Naive thymus-derived CD4-positive, alpha-beta T cell (primary cell): ENCODE measurements around the gene MRTFB. TPM values are rescaled to one million over a fixed set of nuclear protein-coding genes. Genes with fewer than 3 reads are reported as not detected.

ENCODE experiments used
- ATAC-seq: fragments of 150-1000 bp; cut with Tn5 transposase; 2 replicates; pipeline ENCODE4 v1.10.0; 2021; ENCODE audit warnings: mild to moderate bottlenecking, moderate library complexity
- CTCF ChIA-PET: fragments of 350-600 bp; sonication (Branson Sonifier 250); formaldehyde crosslinking; loops from one replicate; lab custom pipeline; 2021; ENCODE audit warnings: antibody characterized with exemption; lab: Charles Lee
- POLR2A ChIA-PET: fragments of 350-600 bp; sonication (Branson Sonifier 250); formaldehyde crosslinking; loops from one replicate; lab custom pipeline; 2021; ENCODE audit warnings: antibody characterized with exemption, inconsistent platforms; lab: Charles Lee
- DNase-seq, 9 donors: peaks; one replicate each; pipeline versions ENCODE4 v3.0.0 to v3.0.0-alpha.2; 2020 to 2022; ENCODE audit warnings: mixed read lengths in 1 of 9
- H3K27ac ChIP-seq: one replicate; pipeline ENCODE4 v1.7.0; 2013; ENCODE audit warnings: mild to moderate bottlenecking, low read depth, low read length, moderate library complexity
- H3K27me3 ChIP-seq, 2 donors: one replicate each; pipeline ENCODE4 v1.7.0; 2013; ENCODE audit warnings: low read length in 2 of 2, mild to moderate bottlenecking in 2 of 2, moderate library complexity in 2 of 2; ENCODE audit not compliant: control insufficient read depth in 2 of 2, insufficient read depth in 2 of 2
- H3K36me3 ChIP-seq, 3 experiments: 1 replicate in 2 of 3; 2 replicates in 1 of 3; pipeline ENCODE4 v1.7.0; 2013; ENCODE audit warnings: low read length in 3 of 3, mild to moderate bottlenecking in 3 of 3, moderate library complexity in 1 of 3; ENCODE audit not compliant: insufficient read depth in 3 of 3, control insufficient read depth in 2 of 3
- H3K4me1 ChIP-seq, 2 donors: one replicate each; pipeline ENCODE4 v1.7.0; 2013; ENCODE audit warnings: low read length in 2 of 2, mild to moderate bottlenecking in 2 of 2, moderate library complexity in 1 of 2; ENCODE audit not compliant: control insufficient read depth in 2 of 2, insufficient read depth in 2 of 2
- H3K4me3 ChIP-seq: 2 replicates; pipeline ENCODE4 v1.7.0; 2013; ENCODE audit warnings: mild to moderate bottlenecking, low read length
- H3K9me3 ChIP-seq, 3 experiments: 1 replicate in 2 of 3; 2 replicates in 1 of 3; pipeline ENCODE4 v1.7.0; 2013; ENCODE audit warnings: low read length in 3 of 3; ENCODE audit not compliant: control insufficient read depth in 2 of 3
- H3K27ac Mint-ChIP-seq, 9 donors: one replicate each; pipeline ENCODE4 v1.8.0; 2020 to 2022; ENCODE audit warnings: mixed read lengths in 9 of 9, mild to moderate bottlenecking in 8 of 9, moderate library complexity in 5 of 9, inconsistent platforms in 2 of 9
- H3K27me3 Mint-ChIP-seq, 5 donors: one replicate each; pipeline ENCODE4 v1.8.0; 2021 to 2022; ENCODE audit warnings: mixed read lengths in 5 of 5, mild to moderate bottlenecking in 1 of 5
- H3K36me3 Mint-ChIP-seq, 5 donors: one replicate each; pipeline ENCODE4 v1.8.0; 2020 to 2022; ENCODE audit warnings: mixed read lengths in 5 of 5, mild to moderate bottlenecking in 3 of 5, inconsistent platforms in 1 of 5
- H3K4me1 Mint-ChIP-seq, 7 donors: one replicate each; pipeline ENCODE4 v1.8.0; 2020 to 2022; ENCODE audit warnings: mixed read lengths in 7 of 7, mild to moderate bottlenecking in 3 of 7, inconsistent platforms in 1 of 7
- H3K4me3 Mint-ChIP-seq, 10 donors: one replicate each; pipeline ENCODE4 v1.8.0; 2020 to 2022; ENCODE audit warnings: mild to moderate bottlenecking in 10 of 10, mixed read lengths in 10 of 10, moderate library complexity in 6 of 10, inconsistent platforms in 2 of 10
- H3K9me3 Mint-ChIP-seq, 11 donors: one replicate each; pipeline ENCODE4 v1.8.0; 2020 to 2022; ENCODE audit warnings: mixed read lengths in 11 of 11, mild to moderate bottlenecking in 4 of 11, inconsistent platforms in 1 of 11, moderate library complexity in 1 of 11
- intact Hi-C, 2 donors: fragments of 100-400 bp; cut with micrococcal nuclease; formaldehyde crosslinking; loops; one replicate each; pipeline ENCODE4 v1.15.1; 2023
- polyA plus RNA-seq, 2 donors: library from polyadenylated mRNA; unstranded; fragments of 300-500 nt; fragmentation: Illumina TruSeq; gene quantifications; one replicate each; pipeline ENCODE4 v1.2.3, GENCODE V29; 2021
- total RNA-seq, 6 experiments: library from RNA in 5 of 6; stranded (reverse) in 5 of 6; gene quantifications; 1 replicate in 5 of 6; 2 replicates in 1 of 6; pipeline ENCODE4 v1.2.3 and lab custom pipeline; 2021 to 2026

Gene MRTFB
- total and polyA plus RNA-seq, 7 experiments from 2014 or later, result 9.1 to 33.2 (median 25.4) TPM

DNA sequence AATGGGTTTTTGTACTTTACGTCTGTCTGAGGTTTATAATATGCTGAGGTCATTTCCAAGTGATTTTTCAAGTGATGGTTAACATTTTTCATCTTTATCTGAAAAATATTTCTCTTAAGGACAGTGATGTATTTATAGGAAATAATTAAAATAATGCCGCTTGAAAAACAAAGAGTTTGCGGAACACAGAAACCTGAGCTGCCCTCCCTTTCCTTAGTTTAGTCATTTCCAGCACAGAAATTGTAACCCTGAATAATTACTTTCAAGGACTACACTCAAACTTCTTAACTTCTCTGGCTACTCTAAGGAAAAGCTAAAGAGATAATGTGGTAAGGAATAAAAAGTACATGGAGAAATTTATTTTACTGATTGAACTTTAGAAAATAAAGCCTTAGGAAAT lies 54.6 kb downstream of the MRTFB start:
- Histone ChIP-seq H3K4me3 (no peak overlapping the region), H3K27me3 (no peaks in the 10 kb centered on the region), H3K9me3 (no peaks in the 10 kb centered on the region), H3K4me1 (no peaks in the 10 kb centered on the region), H3K36me3 (no peaks in the 10 kb centered on the region), H3K27ac (no peak overlapping the region)
- H3K4me1 Mint-ChIP-seq, result peaks cover 0 to 37% (median 19%) of the 10 kb centered on the region in 7 donors
- DNase-seq (no peak), ATAC-seq (no peak)
- no peak overlapping the region for H3K4me3 Mint-ChIP-seq
- peaks cover 0 to 5% (median 0%) of the 10 kb centered on the region in 11 donors for H3K9me3 Mint-ChIP-seq
- no peak overlapping the region for H3K27ac Mint-ChIP-seq
- H3K36me3 Mint-ChIP-seq, result peaks cover 0 to 26% (median 17%) of the 10 kb centered on the region in 5 donors
- intact Hi-C loops, result no loop called here
- CTCF ChIA-PET, result no interaction called here
- H3K27me3 Mint-ChIP-seq, result no peaks in the 10 kb centered on the region
- POLR2A ChIA-PET, result no interaction called here

DNA sequence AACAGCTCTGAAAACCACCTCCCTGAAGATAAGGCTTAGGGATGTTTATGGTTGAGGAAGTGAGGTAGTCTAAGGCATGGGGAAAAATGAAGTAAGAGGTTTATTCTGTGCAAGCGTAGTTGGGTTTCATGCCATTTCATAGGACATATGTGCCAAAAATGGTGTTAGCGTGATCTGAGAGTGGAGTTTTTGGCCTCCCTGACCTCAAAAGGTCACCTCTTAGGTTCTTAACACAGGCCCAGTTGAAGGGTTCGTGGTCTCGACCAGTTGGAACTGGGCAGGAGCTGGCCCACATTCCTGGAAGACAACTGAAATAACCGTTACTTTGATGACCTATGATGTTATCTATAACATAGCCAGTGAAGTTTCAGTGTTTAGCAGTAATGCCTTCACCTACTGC lies 57.0 kb downstream of the MRTFB start:
- no peak for DNase-seq
- ChIA-PET CTCF (no interaction called here), POLR2A (interaction anchor here (0.7 kb wide), 1 partner anchor 197 kb away, joined by 4 read pairs; no protein-coding TSS in a partner anchor)
- Histone ChIP-seq H3K4me3 (no peak overlapping the region), H3K27me3 (no peaks in the 10 kb centered on the region), H3K27ac (no peak overlapping the region), H3K4me1 (no peaks in the 10 kb centered on the region), H3K9me3 (no peaks in the 10 kb centered on the region), H3K36me3 (no peaks in the 10 kb centered on the region)
- Mint-ChIP-seq H3K27me3 (no peaks in the 10 kb centered on the region), H3K9me3 (peaks cover 0 to 3% (median 0%) of the 10 kb centered on the region in 11 donors), H3K4me3 (no peak overlapping the region), H3K36me3 (peaks cover 0 to 24% (median 16%) of the 10 kb centered on the region in 5 donors), H3K27ac (no peak overlapping the region), H3K4me1 (peaks cover 0 to 20% (median 11%) of the 10 kb centered on the region in 7 donors)
- no peak for ATAC-seq
- intact Hi-C loops, result no loop called here

DNA sequence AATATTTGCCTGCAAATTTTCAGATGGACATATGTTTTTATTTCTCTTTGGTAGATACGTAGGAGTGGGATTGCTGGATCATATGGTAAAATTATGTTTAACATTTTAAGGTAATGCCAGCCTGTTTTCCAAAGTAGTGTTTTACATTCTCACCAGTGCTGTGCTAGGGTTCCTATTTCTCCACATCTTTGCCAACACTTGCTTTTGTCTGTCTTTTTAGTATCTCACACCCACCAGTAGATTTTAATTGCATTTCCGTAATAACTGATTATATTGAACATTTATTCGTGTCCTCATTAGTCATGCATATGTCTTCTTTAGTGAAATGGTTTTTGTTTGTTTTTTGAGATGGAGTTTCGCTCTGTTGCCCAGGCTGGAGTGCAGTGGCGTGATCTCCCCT lies 58.4 kb downstream of the MRTFB start:
- ATAC-seq, result no peak
- Mint-ChIP-seq H3K4me3 (no peak overlapping the region), H3K27ac (no peak overlapping the region), H3K27me3 (no peaks in the 10 kb centered on the region), H3K9me3 (peaks cover 0 to 2% (median 0%) of the 10 kb centered on the region in 11 donors), H3K36me3 (peaks cover 0 to 26% (median 18%) of the 10 kb centered on the region in 5 donors), H3K4me1 (peaks cover 0 to 12% (median 8%) of the 10 kb centered on the region in 7 donors)
- no peak overlapping the region for H3K4me3 ChIP-seq
- no peak overlapping the region for H3K27ac ChIP-seq
- no peaks in the 10 kb centered on the region for H3K9me3 ChIP-seq
- H3K4me1 ChIP-seq, result no peaks in the 10 kb centered on the region
- ChIA-PET CTCF (no interaction called here), POLR2A (no interaction called here)
- H3K27me3 ChIP-seq, result no peaks in the 10 kb centered on the region
- no peaks in the 10 kb centered on the region for H3K36me3 ChIP-seq
- no peak for DNase-seq
- intact Hi-C loops, result no loop called here

DNA sequence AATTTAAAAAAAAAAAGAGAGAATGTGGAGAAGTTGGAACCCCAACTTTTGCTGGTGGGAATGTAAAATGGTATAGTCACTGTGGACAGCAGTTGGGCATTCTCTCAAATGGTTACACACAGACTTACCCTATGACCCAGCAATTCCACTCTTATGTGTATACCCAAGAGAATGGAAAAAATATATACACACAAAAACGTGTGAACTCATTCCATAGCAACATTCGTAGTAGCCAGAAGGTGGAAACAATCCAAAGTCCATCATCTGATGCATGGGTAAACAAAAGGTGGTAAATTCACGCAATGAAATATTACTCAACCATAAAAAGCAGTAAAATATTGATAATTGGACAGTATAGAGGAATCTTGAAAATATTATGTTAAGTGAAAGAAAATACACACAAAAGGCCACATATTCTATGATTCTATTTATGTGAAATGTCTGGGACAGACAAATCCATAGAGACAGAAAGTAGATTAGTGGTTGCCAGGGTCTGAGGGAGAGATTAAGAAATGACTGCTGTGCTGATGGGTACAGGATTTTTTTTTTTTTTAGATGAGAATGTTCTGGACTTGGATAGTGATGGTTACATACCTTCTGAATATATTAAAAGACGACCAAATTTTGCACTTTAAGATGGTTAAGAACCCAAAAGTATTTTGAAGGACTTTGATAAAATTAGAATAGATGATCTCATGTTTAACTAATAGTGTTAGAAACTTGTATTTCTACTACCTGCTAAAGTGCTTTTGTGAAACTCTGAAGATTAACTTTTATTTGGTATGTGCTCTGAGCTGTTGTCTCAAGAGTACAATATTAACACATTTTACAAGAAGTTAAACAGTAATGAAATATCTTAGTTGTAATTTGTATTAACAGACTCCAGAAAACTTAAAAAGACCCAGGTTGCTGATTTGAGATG lies 60.9 kb downstream of the MRTFB start:
- H3K4me3 ChIP-seq, result no peak overlapping the region
- no peaks in the 10 kb centered on the region for H3K27me3 ChIP-seq
- POLR2A ChIA-PET, result no interaction called here
- no peak for DNase-seq
- Mint-ChIP-seq H3K4me1 (peaks cover 0 to 11% (median 0%) of the 10 kb centered on the region in 7 donors), H3K27me3 (no peaks in the 10 kb centered on the region), H3K36me3 (peaks cover 0 to 44% (median 37%) of the 10 kb centered on the region in 5 donors), H3K27ac (peak overlapping the region in 1 of 9 donors; percentile 7), H3K9me3 (peaks cover 0 to 2% (median 0%) of the 10 kb centered on the region in 11 donors), H3K4me3 (no peak overlapping the region)
- H3K27ac ChIP-seq, result no peak overlapping the region
- no peak for ATAC-seq
- no peaks in the 10 kb centered on the region for H3K36me3 ChIP-seq
- no peaks in the 10 kb centered on the region for H3K4me1 ChIP-seq
- CTCF ChIA-PET, result no interaction called here
- intact Hi-C loops, result no loop called here
- no peaks in the 10 kb centered on the region for H3K9me3 ChIP-seq

DNA sequence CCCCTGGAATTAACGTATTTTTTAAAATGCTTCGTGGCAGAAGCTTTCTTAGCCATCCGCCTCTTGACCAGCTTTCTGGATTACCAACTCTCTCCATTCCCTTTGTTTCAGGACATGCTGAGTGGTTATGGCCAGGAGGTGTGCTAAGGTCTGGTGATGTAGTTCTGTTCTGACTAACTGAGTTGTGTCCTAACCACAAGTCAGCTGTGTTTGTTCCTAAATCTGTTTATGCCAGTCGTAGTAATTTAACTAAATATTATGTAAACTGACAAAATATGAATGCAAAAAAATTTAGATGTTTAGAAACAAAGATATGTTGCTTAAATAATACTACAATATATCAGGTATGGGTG lies 61.6 kb downstream of the MRTFB start:
- CTCF ChIA-PET, result no interaction called here
- intact Hi-C loops, result no loop called here

DNA sequence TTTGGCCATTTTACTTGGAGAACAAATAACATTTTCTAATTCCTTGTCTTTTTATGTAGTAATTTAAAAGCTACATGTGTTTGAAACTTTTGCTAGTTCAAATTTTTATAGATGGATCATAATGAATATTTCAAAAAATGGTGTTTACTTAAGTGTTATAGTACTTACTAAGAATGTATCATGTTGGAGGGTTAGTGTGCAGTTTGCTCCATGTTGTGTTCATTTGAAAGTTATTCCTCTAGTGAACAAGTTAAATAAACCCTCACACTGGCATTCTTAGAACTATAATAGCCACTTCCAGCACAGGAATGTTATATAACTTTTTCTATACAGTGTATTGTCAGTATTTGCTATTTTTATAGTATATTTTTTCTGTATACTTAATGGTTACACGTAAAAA lies 62.8 kb downstream of the MRTFB start:
- no peaks in the 10 kb centered on the region for H3K27me3 Mint-ChIP-seq
- Histone ChIP-seq H3K4me1 (no peaks in the 10 kb centered on the region), H3K4me3 (no peak overlapping the region), H3K27ac (no peak overlapping the region), H3K27me3 (no peaks in the 10 kb centered on the region), H3K9me3 (peaks cover 0 to 7% (median 0%) of the 10 kb centered on the region in 3 experiments), H3K36me3 (no peaks in the 10 kb centered on the region)
- H3K4me3 Mint-ChIP-seq, result no peak overlapping the region
- DNase-seq (no peak), ATAC-seq (no peak)
- ChIA-PET POLR2A (no interaction called here), CTCF (no interaction called here)
- H3K27ac Mint-ChIP-seq, result no peak overlapping the region
- intact Hi-C loops, result no loop called here
- peaks cover 0 to 52% (median 42%) of the 10 kb centered on the region in 5 donors for H3K36me3 Mint-ChIP-seq
- H3K4me1 Mint-ChIP-seq, result peaks cover 0 to 11% (median 0%) of the 10 kb centered on the region in 7 donors
- peaks cover 0 to 6% (median 0%) of the 10 kb centered on the region in 11 donors for H3K9me3 Mint-ChIP-seq

More for the DNA sequence above, 61.6 kb downstream of the MRTFB start:
- Mint-ChIP-seq H3K4me3 (no peak overlapping the region), H3K36me3 (peaks cover 0 to 46% (median 40%) of the 10 kb centered on the region in 5 donors), H3K27ac (no peak overlapping the region), H3K9me3 (peaks cover 0 to 2% (median 0%) of the 10 kb centered on the region in 11 donors), H3K27me3 (no peaks in the 10 kb centered on the region), H3K4me1 (peaks cover 0 to 11% (median 0%) of the 10 kb centered on the region in 7 donors)
- Histone ChIP-seq H3K9me3 (no peaks in the 10 kb centered on the region), H3K36me3 (no peaks in the 10 kb centered on the region), H3K4me1 (no peaks in the 10 kb centered on the region), H3K4me3 (no peak overlapping the region), H3K27ac (no peak overlapping the region), H3K27me3 (no peaks in the 10 kb centered on the region)
- POLR2A ChIA-PET, result no interaction called here
- ATAC-seq (no peak), DNase-seq (no peak)
